ENCODE results near the gene FOXN4.

DNA sequence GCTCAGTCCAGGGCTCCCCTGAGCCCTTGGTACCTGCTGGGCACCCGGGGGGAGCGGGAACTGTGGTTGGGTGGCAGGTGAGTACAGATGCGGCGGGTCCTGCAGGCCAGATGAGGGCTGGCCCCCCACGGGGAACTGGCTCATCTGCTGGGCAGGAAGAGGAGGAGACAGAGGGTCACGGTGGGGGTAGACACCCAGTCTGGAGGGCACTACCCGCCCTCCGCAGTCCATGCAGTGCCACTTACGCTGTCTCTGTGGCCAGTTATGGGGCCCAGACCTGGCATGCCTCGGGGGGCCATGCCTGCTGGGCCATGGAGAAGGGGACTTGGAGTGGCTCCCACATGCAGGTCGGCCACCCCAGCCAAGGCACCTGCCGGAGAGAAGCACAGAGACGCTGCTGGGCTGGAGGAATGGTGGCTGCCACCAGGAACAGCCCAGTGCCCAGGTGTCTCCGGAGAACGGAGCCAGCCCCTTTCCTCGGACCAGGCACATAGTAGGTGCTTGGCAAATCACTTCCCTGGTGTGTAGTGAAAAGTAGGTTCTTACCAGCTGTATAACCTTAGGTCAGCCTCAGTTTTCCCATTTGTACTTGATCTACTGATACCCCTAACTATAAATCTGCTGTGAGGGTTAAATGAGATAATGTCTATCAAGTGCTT is 21.1 kb downstream of the FOXN4 start:
- TF ChIP-seq CTCF (IDR thresholded peaks at IDR 0.05) (no peak), POLR2AphosphoS5 (IDR thresholded peaks at IDR 0.05) (no peak), POLR2A (IDR thresholded peaks at IDR 0.05) (no peak), EP300 (IDR thresholded peaks at IDR 0.05) (no peak)
